Measurements from ENCODE around the gene EDA.

Gene EDA

GRCh38 chrX:70026112-70026850, 410.4 kb downstream of the EDA start:
- DNase-seq (ENCODE audit: low spot score) = no peak

GRCh38 chrX:70026851-70027200, 410.9 kb downstream of the EDA start:
- DNase-seq (ENCODE audit: low spot score) = no peak

GRCh38 chrX:70029863-70030262, 413.9 kb downstream of the EDA start:
- no peak for DNase-seq (ENCODE audit: low spot score)

- peak; percentile 36 for DNase-seq (ENCODE audit: low spot score)
Measured at GRCh38 chrX:70030301-70030767, 414.4 kb downstream of the EDA start.

GRCh38 chrX:70032792-70033191, 416.9 kb downstream of the EDA start:
- DNase-seq (ENCODE audit: low spot score) = no peak

GRCh38 chrX:70033348-70034051, 417.6 kb downstream of the EDA start:
- DNase-seq (ENCODE audit: low spot score) = peak; percentile 5

- no peak for DNase-seq (ENCODE audit: low spot score)
Measured at GRCh38 chrX:70034646-70035045, 418.7 kb downstream of the EDA start.

- DNase-seq (ENCODE audit: low spot score) = no peak
Measured at GRCh38 chrX:70038515-70038914, 422.6 kb downstream of the EDA start.

- DNase-seq (ENCODE audit: low spot score) = no peak
Measured at GRCh38 chrX:70038951-70039350, 423.0 kb downstream of the EDA start.

GRCh38 chrX:70039758-70040157, 423.8 kb downstream of the EDA start:
- DNase-seq (ENCODE audit: low spot score) = no peak

GRCh38 chrX:70041993-70042392, 426.1 kb downstream of the EDA start:
- no peak for DNase-seq (ENCODE audit: low spot score)

GRCh38 chrX:70042399-70043371, 426.8 kb downstream of the EDA start:
- DNase-seq (ENCODE audit: low spot score) = no peak

- no peak for DNase-seq (ENCODE audit: low spot score)
Measured at GRCh38 chrX:70043685-70044084, 427.8 kb downstream of the EDA start.

- no peak for DNase-seq (ENCODE audit: low spot score)
Measured at GRCh38 chrX:70044541-70045245, 428.8 kb downstream of the EDA start.

GRCh38 chrX:70046978-70047377, 431.1 kb downstream of the EDA start:
- no peak for DNase-seq (ENCODE audit: low spot score)

GRCh38 chrX:70049406-70049805, 433.5 kb downstream of the EDA start:
- no peak for DNase-seq (ENCODE audit: low spot score)

GRCh38 chrX:70049925-70050324, 434.0 kb downstream of the EDA start, which contains the start of gene AWAT2:
AWAT2 (minus strand) TSS chrX:70049938; CDS start chrX:70049932, 6 bp downstream.
- DNase-seq (ENCODE audit: low spot score) = no peak

GRCh38 chrX:70052895-70053615, 437.1 kb downstream of the EDA start:
- no peak for DNase-seq (ENCODE audit: low spot score)

GRCh38 chrX:70054391-70054790, 438.5 kb downstream of the EDA start:
- DNase-seq (ENCODE audit: low spot score) = no peak

- DNase-seq (ENCODE audit: low spot score) = no peak
Measured at GRCh38 chrX:70062076-70062475, 446.2 kb downstream of the EDA start, which contains the start of gene OTUD6A. OTUD6A (plus strand) TSS chrX:70062457; CDS start chrX:70062525, 68 bp downstream.
